Suprapubic skin (tissue), 4 donors: ENCODE data around the gene CDC42EP2.

Source experiments
- POLR2A ChIP-seq, 2 donors: fragments of 450-650 bp; IDR thresholded peaks; one replicate each; pipeline ENCODE4 v1.6.1; 2017; ENCODE audit warnings: antibody characterized with exemption in 2 of 2, mild to moderate bottlenecking in 2 of 2, moderate library complexity in 2 of 2
- POLR2AphosphoS5 ChIP-seq, 3 donors: sonication (generic); formaldehyde crosslinking; IDR thresholded peaks; one replicate each; pipeline ENCODE4 v1.6.1; 2017; ENCODE audit warnings: antibody characterized with exemption in 3 of 3

- TF ChIP-seq POLR2AphosphoS5 (IDR thresholded peaks at IDR 0.05) (peak in 1 of 3 donors; percentile 62), POLR2A (IDR thresholded peaks at IDR 0.05) (peak in 1 of 2 donors; percentile 26)
Measured at GRCh38 chr11:65354265-65355012, 39.8 kb downstream of the CDC42EP2 start, which contains the start of gene TIGD3.
